CD1c-positive myeloid dendritic cell (primary cell): ENCODE measurements around the gene ZNF534.
"Not testable (repeated sequence)": the region's sequence is repeated elsewhere in the genome, so short reads cannot be mapped to it uniquely, and the experiment has no call there.

Experiments
- DNase-seq: peaks from one replicate; pipeline ENCODE4 v3.0.0-alpha.2; 2016; ENCODE audit errors: extremely low spot score

Gene ZNF534

GRCh38 chr19:52428937-52429336 lies at the start of gene ZNF534:
Gene ZNF534, plus strand, starts transcription at chr19:52429148. Its CDS starts 2,327 bp downstream, at chr19:52431475.
- no peak for DNase-seq

DNA sequence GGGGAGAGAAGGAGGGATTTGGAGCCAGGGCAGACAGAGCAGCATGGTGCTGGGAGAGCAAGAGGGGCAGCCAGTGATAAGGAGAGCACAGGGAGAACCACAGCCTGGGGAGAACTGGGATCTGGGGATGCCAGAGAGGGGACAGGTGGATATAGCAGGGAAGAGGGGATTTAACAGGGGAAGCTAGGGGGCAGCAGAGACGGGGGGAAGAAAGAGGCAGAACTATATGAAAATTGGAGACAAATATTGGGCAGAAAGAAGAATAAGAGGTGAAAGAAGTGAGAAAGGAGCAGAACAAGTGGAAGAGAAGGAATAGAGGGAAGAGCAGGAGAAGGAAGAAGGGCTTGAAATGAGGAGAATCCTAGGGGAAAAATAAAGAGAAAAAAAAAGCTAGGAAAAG lies 37.8 kb upstream of the ZNF534 start:
- no peak for DNase-seq

DNA sequence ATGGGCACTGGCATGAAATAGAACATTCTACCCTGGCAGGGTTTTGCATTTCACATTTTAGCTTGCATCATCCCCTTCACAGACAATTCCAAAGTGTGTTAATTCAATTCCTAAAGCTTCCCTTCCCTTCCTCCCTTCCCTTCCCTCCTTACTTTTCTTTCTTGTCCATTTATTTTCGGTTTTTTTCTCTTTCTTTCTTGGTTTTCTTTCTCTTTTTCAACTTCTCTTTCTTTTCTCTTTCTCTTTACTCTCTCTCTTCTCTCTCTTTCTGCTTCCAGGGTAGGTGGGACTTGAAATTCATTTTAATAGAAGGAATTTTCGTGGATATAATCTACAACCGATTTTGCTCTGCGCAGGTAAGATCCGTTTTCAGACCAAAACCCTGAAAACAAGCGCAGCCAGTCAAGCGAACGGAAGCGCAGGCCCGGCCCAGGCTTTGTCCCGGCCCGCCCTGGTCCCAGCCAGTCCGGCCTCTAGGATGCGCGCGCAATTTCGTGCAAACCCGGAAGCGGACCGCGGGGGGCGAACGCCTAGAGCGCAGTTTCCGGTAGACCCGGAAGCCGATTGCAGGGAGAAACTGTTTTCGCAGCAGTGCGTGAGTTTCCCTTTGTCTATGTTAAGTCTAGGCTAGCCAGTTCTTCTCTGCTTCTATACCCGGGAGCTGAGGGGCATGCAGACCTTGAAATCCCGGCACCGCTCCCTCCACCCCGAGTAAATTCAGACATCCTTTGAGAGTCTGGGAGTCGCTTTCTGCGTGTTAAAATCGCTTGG lies 31.5 kb upstream of the ZNF534 start, which contains the start of gene ZNF528:
TSS of gene ZNF528 (plus strand) at position 540 of the 771 bp plus-strand sequence. CDS start 4,165 bp downstream, outside the sequence.
- DNase-seq, result peak; percentile 95

- DNase-seq, result peak; percentile 1
Measured at GRCh38 chr19:52398081-52398441, 30.9 kb upstream of the ZNF534 start.

DNA sequence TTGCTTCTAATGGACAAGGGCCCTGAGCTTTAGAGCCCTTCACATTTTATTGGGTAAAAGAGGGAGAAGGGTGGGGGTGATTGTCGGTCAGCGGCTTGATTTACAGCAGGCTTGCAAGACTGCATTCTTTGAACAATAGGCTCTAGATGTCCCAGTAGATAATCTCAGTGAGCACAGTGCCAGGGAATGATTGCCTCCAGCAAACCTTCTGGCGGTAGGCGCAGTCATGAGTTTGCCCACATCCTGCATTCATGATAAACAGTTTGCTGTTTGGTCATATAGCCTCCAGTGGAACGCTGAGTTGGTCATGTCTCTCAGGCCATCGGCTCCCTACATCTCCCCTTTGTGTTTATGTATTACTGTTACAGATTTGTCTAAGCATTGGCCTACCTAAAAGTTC lies 18.7 kb upstream of the ZNF534 start:
- no peak for DNase-seq

GRCh38 chr19:52415711-52416110 lies 13.2 kb upstream of the ZNF534 start:
- DNase-seq, result no peak

- no peak for DNase-seq
Measured at GRCh38 chr19:52442179-52442578, 13.2 kb downstream of the ZNF534 start.

DNA sequence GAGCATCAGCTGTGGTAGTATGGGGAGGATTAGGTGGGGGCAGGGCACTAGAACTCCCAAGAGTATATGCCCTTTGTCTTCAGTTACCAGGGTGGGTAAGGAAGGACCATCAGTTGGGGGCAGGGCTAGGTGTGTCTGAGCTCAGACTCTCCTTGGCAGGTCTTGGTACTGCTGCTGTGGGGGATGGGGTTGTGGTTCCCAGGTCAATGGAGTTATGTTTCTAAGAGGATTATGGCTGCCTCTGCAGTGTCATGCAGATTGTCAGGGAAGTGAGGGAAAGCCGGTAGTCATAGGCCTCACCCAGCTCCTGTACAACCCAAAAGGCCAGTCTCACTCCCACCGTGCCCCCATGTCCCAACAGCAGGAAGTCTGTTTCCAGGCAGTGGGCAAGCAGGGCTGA lies 15.6 kb downstream of the ZNF534 start:
- no peak for DNase-seq

DNA sequence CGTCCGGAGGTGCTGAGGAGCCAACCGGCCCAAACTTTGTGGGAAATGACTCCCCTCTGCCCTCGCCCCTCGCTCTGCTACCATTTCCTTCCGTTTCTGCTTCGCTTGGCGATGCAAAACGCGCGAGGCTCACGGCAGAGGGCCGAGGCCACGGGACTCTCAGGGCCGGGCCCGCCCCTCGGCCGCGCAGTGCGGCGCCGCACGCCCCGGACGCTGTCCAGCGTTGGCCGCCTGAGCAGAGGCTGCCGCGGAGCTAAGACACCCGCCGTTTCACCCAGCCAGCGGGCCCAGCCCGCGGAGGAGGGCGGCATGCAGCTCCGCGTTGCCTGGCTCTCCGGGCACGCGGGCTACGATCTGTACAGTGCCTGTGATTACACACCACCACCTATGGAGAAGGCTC lies 22.3 kb downstream of the ZNF534 start:
- DNase-seq, result no peak

DNA sequence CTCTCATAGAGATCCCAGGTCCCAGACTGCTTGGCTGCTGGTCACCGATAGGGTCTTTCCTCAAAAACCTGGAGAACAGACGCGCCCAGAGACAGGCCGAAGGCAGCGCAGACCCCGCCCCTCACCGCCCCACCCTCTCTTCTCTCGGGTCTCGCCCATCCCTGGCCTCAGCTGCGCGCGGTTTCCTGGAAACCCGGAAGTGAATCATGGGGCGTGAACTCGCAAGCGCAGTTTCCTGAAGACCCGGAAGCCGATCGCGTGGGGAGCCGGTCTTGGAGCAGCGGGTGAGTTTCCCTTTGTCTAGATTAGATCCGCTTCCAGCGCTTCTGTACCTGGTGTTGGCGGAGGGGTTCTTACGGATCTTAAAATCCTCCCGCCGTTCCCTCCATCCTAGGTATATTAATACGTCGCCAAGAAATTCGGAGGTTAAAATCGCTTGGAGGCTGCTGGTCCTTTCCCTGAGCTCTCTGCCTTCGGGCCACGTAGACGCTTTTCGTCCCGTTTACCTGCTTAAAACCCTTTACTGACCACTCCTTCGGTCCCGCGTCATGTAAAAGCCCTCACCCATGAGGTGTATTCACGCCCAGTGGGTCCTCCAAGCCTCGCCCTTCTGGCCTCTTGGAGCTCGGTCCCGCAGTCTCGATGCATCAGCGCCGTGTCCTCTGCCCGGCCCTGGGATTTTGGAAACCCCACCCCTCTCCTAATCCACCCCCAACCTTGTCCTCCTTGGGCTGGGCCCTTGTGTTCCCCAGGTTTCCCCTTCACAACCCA lies 24.6 kb downstream of the ZNF534 start, which contains the start of gene ZNF578:
TSS of gene ZNF578 (plus strand) at position 230 of the 771 bp plus-strand sequence. CDS start 48,293 bp downstream, outside the sequence.
- DNase-seq, result peak; percentile 60

GRCh38 chr19:52464798-52465470 lies 36.0 kb downstream of the ZNF534 start:
- no peak for DNase-seq

DNA sequence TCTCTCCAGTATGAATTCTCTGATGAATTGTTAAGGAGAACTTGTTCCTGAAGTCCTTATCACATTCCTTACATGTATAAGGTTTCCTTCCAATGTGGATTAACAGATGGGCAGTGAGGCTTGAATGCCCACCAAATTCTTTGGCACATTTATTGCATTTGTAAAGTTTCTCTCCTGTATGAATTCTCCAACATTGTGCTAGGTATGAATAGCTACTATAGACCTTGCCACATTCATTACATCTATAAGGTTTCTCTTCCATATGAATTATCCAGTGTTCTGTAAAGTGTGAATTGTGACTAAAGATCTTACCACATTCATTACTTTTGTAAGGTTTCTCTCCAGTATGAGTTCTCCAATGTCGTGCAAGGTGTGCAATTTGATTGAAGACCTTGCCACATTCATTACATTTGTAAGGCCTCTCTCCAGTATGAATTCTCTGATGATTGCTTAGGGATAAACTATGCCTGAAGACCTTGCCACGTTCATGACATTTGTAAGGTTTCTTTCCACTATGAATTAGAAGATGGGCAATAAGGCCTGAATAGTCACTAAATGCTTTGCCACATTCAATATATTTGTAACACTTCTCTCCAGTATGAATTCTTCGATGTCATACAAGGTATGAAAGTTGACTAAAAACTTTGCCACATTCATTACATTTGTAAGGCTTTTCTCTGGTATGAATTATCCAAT lies 44.9 kb downstream of the ZNF534 start:
- DNase-seq, result no peak

GRCh38 chr19:52474351-52475127 lies 45.6 kb downstream of the ZNF534 start:
- no peak for DNase-seq

DNA sequence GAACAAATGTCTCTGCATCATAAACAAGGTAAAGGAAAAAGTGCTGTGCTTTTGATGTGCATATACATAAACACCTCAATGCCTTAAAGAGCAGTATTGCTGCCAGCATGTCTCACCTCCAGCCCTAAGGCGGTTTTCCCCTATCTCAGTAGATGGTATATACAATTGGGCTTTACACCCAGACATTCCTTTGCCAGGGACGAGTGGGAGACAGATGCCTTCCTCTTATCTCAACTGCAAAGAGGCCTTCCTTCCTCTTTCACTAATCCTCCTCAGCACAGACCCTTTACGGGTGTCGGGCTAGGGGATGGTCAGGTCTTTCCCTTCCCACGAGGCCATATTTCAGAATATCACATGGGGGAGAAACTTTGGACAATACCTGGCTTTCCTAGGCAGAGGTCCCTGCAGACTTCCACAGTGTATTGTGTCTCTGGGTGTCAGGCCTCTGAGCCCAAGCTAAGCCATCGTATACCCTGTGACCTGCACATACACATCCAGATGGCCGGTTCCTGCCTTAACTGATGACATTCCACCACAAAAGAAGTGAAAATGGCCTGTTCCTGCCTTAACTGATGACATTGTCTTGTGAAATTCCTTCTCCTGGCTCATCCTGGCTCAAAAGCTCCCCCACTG lies 55.3 kb downstream of the ZNF534 start:
- not testable (repeated sequence) for DNase-seq

DNA sequence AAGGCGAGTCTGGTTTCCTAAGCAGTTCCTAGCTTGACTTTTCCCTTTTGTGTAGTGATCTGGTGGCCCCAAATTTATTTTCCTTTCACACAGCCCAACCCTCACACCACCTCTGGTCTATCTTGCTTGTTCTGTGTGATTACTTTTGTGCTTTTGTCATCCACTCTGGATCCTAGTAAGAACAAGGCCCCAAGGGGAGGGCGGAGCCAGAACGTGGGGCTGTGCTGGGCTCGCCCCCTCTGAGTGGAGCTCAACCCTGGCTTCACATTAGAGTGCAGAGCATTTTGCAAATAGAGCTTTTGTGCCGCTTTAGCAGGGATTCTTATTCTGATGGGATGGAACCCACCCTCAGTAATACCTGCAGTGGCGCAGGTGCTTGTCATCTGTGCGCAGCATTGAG lies 56.1 kb downstream of the ZNF534 start:
- DNase-seq, result not testable (repeated sequence)

GRCh38 chr19:52485561-52486240 lies 56.8 kb downstream of the ZNF534 start:
- not testable (repeated sequence) for DNase-seq

GRCh38 chr19:52492201-52492993 lies 63.4 kb downstream of the ZNF534 start:
- no peak for DNase-seq

DNA sequence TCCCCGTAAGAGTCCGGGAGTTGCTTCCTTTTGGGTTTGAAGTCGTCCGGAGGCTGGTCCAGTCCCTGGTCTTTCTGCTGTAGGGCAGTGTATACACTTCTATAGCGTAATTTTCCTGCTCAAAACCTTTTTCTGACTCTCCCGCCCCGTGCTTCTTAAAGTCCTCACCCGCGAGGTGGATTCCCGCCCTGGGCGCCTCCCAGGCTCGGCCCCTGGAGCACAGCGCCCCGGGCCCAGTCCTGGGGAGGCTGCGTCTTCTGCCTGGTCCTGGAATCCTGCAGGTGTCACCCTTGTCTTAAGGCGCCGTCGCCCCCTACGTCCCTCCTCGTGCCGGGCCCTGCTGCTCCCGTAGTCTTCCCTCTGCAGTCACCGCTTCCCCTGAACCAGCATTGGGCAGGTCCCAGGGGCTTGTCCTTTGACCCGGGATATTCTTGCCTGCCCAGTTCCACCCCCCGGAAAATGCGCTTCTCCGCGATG lies 64.1 kb downstream of the ZNF534 start:
- DNase-seq, result no peak

- no peak for DNase-seq
Measured at GRCh38 chr19:52494518-52494917, 65.6 kb downstream of the ZNF534 start.
